PC-9 (cell line): ENCODE results near the gene SPPL3.

Experiments used
- CTCF ChIP-seq: fragments of 200-600 bp; sonication (generic); conservative IDR thresholded peaks from 2 replicates; pipeline ENCODE4 v1.6.1; 2017; ENCODE audit warnings: mixed run types, antibody characterized with exemption, mild to moderate bottlenecking, moderate library complexity
- EZH2 ChIP-seq: fragments of 200-600 bp; sonication (generic); IDR thresholded peaks from 2 replicates; pipeline ENCODE4 v1.8.0; 2017; ENCODE audit warnings: antibody characterized with exemption, low read depth

- TF ChIP-seq CTCF (no peak), EZH2 (no peak)
These were observed 10.6 kb upstream of the SPPL3 start for GRCh38 chr12:120914794-120915193.
